Cerebellar nuclear complex (tissue), 1 donor: Measurements from ENCODE around the gene NRXN3.
"Not testable (repeated sequence)": the region's sequence is repeated elsewhere in the genome, so short reads cannot be mapped to it uniquely, and the experiment has no call there.

Source experiments
- DNase-seq, 2 experiments: peaks; one replicate each; lab custom pipeline; 2025; lab: John Stamatoyannopoulos, UW

The NRXN3 gene

DNA sequence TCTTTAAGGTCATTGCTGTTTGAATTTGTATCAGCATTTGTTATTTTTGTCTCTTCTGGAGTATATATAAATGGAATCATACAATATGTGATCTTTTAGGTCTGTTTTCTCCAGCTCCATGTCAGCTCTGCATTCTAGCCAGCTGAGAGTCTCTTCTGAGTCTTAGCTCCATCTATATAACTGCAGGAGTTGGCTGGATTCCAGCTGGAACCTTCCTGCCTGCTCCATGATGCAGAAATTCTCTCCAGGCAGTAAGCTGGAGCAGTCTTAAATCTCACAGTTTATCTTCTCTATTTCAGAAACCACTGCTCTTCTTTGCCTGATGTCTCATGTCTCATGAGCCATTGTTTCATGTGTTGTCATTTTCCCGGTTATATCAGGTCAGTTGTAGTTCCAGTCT is 827.6 kb downstream of the NRXN3 start:
- DNase-seq = peak in 1 of 2 experiments; percentile 56

DNA sequence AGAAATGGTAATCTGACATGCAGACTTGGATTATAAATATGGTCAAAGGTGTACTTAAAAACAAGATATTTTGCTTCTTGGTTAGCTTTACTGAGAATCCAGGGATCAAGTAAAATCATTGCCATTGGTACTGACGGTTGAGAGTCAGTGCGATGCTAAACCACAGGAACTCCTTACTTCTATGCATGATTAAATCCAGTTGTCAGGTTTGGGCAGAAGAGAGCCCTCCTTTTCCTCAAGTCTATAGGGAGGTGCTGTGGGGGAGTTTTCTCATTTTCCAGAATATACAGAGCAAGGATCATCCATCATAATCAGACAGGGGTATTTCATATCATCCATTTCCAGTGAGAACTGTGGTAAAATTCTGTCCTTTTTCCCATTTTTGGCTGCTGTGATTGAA is 839.1 kb downstream of the NRXN3 start:
- DNase-seq = no peak

DNA sequence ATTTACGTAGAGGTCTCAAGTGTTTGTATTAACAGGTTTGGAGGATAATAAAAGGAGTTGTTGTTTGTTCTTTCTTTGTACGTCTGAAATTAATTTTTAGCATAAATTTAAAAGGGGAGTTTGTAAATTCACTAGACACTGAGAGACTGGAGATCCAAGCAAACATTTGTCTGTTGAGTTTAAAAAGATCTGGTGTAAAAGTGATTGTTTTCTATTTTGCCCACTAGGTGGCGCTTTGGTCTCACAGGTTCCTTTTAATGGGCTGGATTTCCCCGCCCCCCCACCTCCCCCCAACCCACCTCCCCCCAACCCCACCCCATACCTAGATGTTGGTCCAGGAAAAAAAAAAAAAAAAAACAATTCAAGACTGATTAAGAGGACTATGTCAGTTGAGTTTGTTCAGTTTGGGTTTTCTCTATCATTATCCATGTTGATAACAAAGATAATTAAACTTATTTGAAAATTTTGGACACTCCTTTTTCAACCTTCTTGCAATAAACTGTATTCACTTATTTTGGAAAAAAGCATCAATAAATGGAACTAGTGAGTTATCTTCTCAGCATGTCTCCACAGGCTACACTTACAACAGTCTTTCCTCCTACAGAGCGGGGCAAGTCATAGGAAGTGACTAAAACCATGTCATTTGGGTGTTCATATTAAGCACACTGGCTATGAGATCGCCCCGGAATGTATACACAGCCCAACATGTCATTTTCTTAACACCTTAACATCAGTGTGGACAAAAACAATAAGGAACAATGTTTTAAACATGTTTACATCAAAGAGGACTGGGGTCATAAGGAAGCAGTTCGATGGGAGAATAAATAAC is 841.1 kb downstream of the NRXN3 start:
- no peak for DNase-seq

DNA sequence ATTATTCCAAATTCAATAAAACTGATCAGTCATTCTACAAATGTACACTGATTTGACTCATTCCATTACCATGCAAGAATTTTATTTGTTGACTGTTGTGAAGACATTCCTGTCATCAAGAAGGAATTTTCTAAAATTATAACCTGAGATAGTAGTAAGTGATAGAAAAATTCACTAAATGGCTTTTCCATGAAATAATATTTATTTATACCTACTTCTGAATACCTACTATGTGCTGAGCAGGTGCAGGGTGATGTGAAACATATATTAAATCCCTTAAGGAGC is 841.7 kb downstream of the NRXN3 start:
- no peak for DNase-seq

DNA sequence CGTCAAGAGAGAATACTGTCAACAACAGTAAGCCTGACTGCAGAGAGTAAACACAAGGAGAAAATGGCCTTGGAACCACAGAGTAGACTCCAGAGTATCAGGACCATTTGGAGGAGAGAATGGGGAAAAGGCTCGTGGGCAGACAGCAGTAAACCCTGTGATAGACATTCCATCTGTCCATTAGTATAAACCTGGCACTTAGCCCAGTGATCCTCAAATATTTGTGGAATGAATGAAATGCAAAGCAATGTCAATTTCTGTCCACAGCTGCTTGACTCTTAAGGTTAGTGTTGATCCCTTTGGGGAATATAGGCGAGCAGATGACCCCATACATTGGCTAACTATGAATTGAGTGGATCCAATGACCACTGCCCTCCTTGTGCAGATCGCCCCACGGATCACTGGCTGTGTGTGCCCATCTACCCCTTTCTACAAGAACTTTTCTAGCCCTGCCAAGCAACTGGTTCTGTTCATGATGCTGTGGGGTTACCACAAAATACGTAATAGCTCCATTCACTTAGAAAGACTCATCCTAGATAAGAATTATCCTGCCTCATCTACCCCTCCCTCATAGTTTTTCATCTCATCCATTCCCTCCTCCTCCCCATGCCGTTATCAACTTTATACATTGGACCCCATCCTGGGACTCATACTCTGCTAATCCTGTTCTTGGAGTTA is 846.8 kb downstream of the NRXN3 start:
- no peak for DNase-seq

DNA sequence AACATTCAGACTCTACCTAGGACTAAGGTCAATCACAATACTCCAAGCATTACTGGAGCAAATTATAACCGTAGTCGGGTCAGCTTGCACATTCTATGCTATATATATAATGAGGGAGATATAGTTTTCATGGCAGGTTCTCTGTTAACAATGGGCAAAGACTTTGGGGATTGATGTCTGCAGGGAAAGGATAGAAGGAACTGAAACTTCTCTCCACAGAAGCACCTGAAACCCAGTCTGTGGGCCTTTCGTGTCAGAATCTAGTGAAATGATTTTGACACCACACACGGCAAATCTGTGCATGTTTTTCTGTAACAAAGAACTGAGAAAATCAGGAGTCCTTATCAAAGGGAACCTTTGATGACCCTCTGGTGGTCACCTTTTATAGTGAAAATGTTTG is 847.4 kb downstream of the NRXN3 start:
- DNase-seq = no peak

DNA sequence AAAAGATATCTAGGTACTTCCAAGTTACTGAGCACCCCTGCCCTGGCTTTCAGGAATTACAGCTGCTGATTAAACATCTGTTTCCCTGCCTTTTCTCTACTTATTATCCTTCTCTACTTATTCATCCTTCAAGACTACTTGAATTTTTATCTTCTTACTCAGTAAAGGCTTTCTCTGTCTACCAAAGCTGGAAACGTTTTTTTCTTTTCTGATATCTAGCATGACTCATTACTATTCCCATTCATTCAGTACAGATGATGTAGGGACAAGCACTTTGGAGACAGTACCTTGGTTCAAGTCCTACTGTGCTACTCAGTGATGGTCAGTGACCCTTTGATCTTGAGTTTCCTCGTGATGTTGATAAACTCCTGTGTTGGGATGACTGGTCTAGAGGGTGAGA is 848.7 kb downstream of the NRXN3 start:
- no peak for DNase-seq

DNA sequence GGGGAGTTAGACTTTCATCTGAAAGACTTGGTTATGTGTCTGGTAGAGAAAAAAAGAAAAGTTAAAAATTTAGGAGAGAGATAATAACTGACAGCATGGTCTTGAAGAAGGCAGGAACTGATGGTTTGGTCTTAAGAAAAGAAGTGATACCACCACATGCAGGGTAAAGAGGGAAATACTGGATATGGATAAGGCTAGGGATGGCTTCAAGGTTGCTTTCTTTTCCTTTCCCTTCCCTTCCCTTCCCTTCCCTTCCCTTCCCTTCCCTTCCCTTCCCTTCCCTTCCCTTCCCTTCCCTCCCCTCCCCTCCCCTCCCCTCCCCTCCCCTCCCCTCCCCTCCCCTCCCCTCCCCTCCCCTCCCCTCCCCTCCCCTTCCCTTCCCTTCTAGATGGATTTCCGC is 849.7 kb downstream of the NRXN3 start:
- not testable (repeated sequence) for DNase-seq

DNA sequence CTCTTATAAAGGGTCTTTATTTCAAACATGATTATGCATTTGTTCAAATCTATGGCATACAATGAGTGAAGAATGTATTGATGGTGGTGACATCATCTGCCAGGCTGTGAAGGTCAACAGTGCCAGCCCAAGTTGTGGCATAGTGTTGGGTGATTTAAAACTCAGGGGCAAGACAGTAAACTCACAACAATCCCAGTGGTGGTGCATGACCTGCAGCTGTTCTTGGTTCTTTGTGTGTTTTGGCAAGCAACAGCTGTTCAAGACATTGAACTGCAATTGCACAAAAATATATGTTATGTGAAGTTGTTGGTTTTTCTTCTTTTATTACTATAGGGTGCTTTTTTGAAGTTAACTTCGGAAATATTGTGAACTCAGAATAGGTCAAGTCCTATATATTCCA is 851.6 kb downstream of the NRXN3 start:
- no peak for DNase-seq

DNA sequence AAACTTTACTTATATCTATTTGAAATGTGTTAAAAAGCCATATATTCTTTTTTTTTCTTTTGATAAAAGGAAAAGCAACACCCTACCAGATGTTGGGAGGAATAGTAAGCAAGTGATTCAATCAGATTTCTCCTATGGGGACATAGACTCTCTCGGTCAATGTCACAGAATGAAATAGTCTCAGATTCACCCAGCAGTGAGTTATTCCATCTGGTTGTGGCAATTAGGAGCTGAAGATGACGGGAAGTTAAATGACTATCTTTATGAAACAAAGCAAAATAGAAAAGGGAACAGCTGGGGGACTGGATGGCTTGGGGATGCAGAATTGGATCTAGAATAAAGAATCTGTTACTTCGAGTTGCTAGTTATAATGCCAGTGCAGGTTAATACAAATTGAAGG is 857.0 kb downstream of the NRXN3 start:
- no peak for DNase-seq

DNA sequence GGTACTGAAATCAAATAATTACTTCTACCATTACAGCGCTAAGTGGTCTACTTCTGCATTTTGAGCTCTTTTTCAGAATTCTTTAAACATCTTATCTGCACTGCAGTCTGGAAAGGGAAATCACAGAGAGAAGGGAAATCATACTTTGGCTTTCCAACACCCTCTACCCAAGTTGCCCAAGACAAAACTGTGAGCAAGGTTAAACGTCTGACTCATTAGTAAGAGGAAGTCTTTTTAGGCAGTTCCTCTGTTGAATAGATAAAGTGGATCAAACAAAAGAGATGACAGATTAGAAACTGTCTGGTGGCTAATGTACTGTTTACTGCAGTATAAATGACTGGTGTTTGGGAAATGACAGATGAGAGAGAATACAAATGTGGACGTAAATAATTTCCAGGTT is 858.1 kb downstream of the NRXN3 start:
- no peak for DNase-seq

DNA sequence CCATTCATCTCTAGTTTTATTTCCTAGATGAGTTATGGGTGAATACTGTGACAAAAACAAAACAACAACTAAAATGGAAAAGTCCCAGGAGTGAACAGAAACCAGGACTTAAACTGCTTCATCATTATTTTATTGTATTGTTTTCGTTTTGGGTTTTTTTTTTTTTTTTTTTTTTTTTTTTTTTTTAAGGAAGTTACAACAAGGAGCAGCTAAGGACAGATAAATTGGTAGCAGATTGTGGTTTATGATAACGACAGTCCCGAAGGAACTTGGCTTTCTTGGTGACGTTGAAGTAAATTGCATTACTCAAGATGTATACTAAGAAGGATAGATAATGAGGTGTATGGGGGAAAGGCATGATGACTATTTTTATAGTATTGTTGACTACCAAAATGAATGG is 866.3 kb downstream of the NRXN3 start:
- no peak for DNase-seq

DNA sequence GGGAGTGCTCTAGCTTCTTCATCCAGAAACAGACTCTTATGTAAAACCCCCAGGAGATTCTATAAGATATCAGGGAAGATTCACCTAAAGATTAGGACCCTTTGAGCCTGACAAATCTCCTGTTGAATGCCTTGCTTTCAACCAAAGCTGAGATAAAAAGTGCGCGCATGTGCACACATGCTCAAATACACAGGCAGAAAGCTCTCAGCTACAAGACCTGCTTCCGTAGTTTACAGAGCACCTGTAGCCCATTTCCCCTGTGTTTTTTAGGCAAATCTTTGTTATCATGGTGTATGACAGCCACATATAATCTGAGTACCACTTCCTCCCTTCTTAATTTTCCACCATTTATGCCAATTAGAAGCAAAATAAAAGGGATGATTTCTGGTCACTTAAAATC is 866.9 kb downstream of the NRXN3 start:
- no peak for DNase-seq

DNA sequence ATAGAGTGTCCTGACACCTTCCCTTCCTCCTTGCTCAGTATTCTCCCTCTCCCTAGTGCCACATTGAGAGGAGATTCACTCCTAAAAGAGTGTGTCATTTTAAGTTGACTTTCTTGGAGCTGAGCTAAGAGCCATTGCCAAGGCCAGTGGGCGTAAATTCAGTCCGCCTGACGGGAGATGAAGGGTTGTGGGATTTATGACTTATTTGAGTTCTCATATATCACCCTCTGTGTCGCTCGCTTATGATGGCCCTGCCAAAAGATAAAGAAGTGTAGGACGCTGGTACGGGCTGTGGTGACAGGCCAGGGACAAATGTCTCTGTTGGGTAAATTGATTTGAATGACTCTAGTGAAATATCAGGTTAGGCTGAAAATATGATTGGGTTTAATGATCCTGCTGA is 867.4 kb downstream of the NRXN3 start:
- no peak for DNase-seq

DNA sequence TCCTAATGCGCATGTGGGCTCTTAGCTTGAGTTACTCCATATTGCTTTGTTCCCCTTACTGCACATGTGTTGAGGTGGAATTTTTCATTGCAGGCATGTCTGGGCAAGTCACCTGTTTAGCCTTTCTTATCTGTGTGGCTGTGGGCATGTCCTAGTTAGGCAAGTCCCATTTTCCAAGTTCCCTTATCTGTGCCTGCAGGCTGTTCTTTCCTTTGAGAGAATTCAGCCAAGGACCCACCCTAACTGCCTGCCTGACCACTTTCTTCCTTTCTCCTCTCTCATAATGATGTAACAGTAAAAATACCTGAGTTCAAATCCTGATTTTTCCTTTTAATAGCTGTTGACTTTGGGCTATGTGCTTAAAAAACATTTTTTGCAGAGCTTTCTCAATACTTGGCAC is 870.6 kb downstream of the NRXN3 start:
- DNase-seq = no peak

DNA sequence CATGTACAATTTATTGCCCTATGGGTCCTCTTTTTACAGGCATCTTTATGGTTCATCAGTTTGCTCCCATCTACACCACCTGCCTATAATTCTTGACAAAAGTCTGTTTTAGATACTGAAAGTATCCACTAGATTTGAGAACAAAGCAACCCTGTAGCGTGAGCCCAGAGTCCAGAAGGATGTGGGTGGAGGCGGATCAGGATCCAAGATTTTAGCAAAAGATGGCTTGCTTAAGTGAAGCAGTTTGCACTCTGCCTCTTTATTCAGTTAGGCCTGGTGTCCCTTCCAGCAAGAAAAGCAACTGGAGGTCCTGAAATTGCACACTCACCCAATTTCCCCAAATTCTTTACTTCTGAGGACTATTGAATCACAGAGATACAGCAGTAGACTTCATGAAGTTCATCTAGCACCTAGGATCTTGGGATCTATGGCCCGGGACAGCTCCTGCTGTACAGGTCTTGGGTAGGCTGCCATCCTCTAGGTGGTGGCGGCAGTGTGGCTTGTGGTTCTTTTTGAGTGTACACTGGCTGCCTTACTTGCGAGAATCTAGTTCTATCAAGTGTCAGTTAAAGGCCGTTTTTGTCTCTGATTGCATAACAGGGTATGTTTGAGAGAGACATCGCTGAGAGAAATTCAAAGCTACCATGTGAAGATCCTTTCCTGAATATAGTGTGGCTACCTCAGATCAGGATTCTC is 873.2 kb downstream of the NRXN3 start:
- DNase-seq = no peak

DNA sequence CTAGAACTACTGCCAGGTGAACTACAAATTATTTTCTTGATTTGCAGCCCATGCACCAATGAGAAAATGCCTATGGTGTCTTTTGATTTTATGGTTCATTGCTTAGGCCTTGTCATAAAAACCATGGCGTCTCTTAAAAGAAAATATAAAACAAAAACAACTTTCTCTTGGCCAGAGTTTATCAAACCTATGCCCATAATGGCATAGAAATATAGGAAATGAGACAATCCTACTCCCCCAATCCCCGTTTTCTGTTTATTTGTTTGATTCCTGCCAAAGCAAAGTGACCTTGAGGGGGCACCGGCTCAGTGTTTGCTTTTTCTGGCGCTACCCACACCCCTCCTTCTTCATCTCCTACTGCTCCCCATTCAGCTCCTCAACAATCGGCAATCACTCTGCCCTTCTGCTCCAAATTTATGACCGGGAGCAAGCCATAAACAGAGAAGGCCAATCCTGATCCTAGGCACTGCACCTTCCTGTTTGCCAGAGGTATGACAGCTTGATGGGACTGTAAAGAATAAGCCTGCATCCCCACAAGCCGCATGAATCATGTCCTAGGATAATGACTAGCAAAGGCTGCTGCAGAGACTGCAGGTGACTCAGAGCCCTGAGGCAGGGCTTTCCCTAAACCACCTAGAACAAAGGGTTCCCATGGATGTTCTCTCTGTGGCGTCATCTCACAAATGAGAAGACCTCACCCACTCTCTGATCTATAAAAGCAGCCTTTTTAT is 874.9 kb downstream of the NRXN3 start:
- DNase-seq = no peak

DNA sequence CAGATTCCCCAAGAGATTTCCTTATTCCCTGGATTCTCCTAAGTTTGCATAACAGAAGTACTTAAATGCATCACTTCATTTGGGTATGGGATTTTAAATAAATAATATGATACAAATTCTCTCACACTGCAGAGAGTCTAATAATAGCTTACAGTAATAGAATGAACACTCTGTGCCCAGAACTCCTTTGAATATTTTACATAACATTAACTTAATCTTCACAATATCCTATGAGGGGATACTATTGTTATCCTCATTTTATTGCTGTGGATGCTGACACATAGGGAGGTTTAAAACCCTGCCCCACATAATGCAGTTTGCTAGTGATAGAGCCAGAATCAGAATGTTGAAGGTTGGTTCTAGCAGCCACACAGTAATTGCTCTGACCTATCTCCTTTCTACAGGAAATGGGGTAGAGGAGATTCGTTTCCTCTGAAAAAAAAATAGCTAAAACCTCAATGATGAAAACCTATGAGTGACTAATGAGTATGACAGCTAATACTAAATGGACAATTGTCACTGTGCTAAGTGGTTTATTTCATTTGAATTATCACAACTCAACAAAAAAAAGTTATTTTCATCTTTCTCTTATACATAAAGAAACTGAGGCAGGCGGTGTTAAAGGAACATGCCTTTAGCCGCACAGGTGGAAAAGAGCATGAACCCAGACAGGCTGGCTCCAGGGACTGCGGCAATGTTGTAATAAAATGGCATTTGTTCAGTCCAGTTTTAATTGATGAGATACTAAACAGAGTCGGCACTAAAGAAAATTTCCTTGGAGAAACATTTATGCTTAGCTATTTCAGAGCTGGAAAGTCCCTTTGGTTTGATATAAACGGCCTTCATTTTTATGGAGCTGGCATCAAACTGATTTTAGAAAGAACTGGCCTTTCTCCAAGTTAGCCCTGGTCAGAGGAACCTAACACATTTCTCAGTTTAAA is 880.9 kb downstream of the NRXN3 start:
- no peak for DNase-seq

DNA sequence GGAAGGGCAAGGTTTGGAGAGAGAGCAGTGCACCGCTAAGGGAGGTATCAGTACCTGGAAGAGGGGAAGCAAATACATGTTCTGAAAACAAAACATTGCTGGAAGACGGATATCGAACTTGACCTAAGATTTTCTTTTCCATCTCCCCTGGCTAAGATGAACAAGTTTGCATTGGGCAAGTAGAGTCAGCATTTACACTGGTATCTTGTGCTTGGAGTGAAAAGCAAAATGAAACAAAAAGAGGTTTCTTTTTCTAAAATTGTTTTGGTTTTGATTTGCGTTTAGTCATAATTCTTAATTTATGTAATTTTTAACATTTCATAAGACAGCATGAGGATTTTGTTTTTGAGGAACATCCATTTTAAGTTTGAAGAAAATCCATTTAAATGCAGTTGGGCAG is 881.6 kb downstream of the NRXN3 start:
- no peak for DNase-seq

DNA sequence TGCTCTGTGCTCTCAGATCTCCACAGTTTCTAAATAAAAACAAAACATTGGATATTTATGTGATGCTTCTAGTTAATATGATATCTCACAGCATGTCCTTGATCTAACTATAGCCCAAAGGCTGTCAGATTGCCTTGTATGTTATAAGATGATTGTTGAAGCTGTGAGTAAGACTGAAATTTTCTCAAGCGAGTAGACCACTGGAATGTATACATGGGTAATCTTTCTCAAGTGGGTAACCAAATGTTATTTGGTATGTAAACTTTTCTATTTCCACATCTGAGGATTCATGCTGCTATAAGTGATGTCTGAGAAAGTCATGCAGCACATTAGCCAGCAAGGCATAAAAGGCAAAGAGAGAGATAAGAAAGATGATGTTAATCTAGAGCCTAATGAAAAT is 886.7 kb downstream of the NRXN3 start:
- no peak for DNase-seq

DNA sequence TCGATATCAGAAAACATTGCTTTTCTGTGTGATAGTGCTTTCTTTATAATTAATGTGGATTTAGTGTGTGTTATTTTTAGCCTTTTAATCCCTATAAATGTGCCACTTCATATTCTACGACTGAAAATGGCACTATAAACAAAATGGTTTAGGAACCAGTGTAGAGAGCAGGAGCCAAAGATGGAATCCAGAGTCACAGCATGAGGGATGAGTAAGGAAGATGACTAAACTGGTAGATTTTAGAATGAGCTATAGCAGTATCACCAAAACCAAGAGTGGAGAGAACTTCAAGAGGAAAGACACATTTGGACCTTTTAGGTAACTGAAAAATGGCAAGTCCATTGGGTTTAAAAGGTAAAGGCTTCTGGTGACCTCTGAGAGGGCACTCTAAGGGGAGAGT is 887.2 kb downstream of the NRXN3 start:
- DNase-seq = no peak

DNA sequence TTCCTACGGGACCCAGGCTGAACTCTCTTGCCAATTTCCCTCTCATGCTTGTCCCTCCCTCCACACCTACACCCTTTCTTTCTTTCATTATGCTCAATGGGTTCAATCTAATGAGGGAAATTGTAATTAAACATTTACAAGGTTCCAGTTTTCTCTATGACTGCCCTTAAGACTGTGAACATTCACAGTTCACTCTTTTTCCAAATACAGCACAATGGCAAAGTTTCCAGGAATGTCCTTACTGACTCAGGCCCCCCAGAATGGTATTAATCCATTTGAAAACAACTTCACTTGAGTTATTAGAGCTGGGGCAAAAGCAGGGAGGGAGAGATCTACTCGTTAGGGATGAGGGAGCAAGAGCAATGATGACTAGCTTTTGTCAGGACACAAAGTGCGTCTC is 892.1 kb downstream of the NRXN3 start:
- DNase-seq = no peak
